HFF-Myc (cell line): ENCODE data around the gene NDUFB5.
A peak's percentile ranks its signal among the peaks of the same experiment; 100 is the strongest.

Experiments
- DNase-seq: peaks from one replicate; pipeline ENCODE4 v3.0.0-alpha.2; 2011; ENCODE audit warnings: low read depth; ENCODE audit errors: extremely low read depth
- H3K4me3 ChIP-seq: replicated peaks from 2 replicates; pipeline ENCODE4 v1.5.1; 2011; ENCODE audit warnings: low read depth, mild to moderate bottlenecking, control low read depth, low read length
- CTCF ChIP-seq: IDR thresholded peaks from 2 replicates; pipeline ENCODE4 v1.5.1; 2012; ENCODE audit warnings: mild to moderate bottlenecking, low read depth, low read length, control low read depth; ENCODE audit errors: missing control alignments

The NDUFB5 gene

GRCh38 chr3:179580992-179581391, 23.6 kb upstream of the NDUFB5 start:
- TF ChIP-seq CTCF: no peak
- DNase-seq: no peak
- no peak overlapping the region for H3K4me3 ChIP-seq

- no peak for DNase-seq
- TF ChIP-seq CTCF: no peak
- no peak overlapping the region for H3K4me3 ChIP-seq
Measured at GRCh38 chr3:179589143-179589542, 15.5 kb upstream of the NDUFB5 start.

- no peak overlapping the region for H3K4me3 ChIP-seq
- TF ChIP-seq CTCF: no peak
- DNase-seq: no peak
Measured at GRCh38 chr3:179590669-179591068, 13.9 kb upstream of the NDUFB5 start.

- TF ChIP-seq CTCF: no peak
- DNase-seq: no peak
- no peak overlapping the region for H3K4me3 ChIP-seq
Measured at GRCh38 chr3:179591313-179591712, 13.3 kb upstream of the NDUFB5 start.

GRCh38 chr3:179599531-179599930, 5.1 kb upstream of the NDUFB5 start:
- no peak for TF ChIP-seq CTCF
- no peak for DNase-seq
- no peak overlapping the region for H3K4me3 ChIP-seq

- no peak for TF ChIP-seq CTCF
- peak overlapping the region; percentile 85 for H3K4me3 ChIP-seq
- DNase-seq: no peak
Measured at GRCh38 chr3:179603321-179603720, 1.3 kb upstream of the NDUFB5 start.

- no peak for TF ChIP-seq CTCF
- DNase-seq: no peak
- peak overlapping the region; percentile 85 for H3K4me3 ChIP-seq
Measured at GRCh38 chr3:179603831-179604230, 763 bp upstream of the NDUFB5 start.
